ENCODE results near the gene HHLA2.

The HHLA2 gene

DNA sequence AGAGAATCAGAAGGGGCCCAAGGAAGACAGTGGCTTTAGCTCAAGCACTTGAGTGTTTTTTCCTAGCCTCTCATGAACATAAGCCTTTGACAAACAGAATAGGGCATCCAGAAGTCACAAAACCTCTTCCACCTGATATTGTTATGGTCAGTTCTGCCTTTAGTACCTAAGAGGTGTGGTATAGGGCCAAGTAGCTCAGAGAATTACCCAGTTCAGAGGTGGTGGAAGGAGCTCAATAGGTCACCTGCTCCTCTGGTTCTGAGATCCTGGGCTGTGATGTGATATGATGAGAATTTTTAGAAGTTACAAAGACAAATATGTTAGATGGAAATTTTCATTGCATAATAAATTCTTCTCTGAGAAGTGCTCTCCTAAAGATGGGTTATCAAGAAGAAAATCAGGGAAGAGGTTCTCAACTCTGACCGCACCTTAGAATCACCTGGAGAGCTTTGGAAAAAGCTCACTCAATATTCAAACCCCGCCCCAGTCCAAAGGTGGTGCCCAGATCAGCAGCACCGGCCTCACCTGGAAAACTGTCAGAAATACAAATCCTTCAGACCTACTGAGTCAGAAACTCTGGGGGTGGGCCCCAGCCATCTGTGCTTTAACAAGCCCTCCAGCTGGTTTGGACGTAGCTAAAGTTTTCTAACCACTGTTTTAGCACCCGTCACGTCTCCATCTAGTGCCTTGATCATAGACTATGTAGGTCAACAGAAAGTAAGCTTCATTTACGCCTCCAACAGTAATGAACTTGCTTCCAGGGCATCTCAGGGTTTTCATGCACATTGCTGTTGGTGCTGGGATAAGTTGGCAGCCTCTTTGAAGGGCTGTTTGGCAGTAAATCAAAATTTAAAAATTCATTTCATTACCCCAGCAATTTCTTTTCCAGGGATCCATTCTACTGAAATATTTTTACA lies 112.8 kb downstream of the HHLA2 start:
- Histone ChIP-seq H3K9me3 (ENCODE audit: insufficient read depth, low read depth, low read length) (no peaks in the 10 kb centered on the region), H3K36me3 (ENCODE audit: insufficient read depth, low read length) (no peaks in the 10 kb centered on the region), H3K4me1 (ENCODE audit: insufficient read depth, low read length) (peaks cover 10% of the 10 kb centered on the region), H3K9ac (ENCODE audit: low read depth, low read length) (no peak overlapping the region), H3K27me3 (ENCODE audit: insufficient read depth, low read length) (no peaks in the 10 kb centered on the region), H3K27ac (ENCODE audit: low read depth, low read length) (no peak overlapping the region), H3K4me3 (ENCODE audit: low read length) (no peak overlapping the region)
- WGBS, result 92% methylated on average over 7 of the region's 7 CpGs

DNA sequence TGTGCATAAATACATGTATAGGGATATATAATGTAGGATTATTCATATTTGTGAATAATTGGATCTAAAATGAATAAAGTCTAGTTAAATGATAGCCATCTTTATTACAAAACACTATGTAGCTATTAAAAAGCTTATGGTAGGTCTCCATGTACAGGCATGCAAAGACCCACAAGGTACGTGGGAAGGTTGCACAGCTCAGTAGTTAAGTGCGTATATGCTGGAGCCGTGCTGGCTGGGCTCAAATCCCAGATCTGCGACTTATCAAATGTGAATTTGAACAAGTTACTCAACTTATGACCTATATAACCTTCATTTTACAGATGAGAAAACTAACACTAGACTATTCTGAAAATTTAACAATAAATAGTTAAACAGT lies 113.4 kb downstream of the HHLA2 start:
- Histone ChIP-seq H3K4me3 (ENCODE audit: low read length) (no peak overlapping the region), H3K27ac (ENCODE audit: low read depth, low read length) (no peak overlapping the region), H3K4me1 (ENCODE audit: insufficient read depth, low read length) (peaks cover 10% of the 10 kb centered on the region), H3K36me3 (ENCODE audit: insufficient read depth, low read length) (no peaks in the 10 kb centered on the region), H3K27me3 (ENCODE audit: insufficient read depth, low read length) (no peaks in the 10 kb centered on the region), H3K9me3 (ENCODE audit: insufficient read depth, low read depth, low read length) (no peaks in the 10 kb centered on the region), H3K9ac (ENCODE audit: low read depth, low read length) (no peak overlapping the region)
- 95% methylated on average over 4 of the region's 4 CpGs for WGBS

DNA sequence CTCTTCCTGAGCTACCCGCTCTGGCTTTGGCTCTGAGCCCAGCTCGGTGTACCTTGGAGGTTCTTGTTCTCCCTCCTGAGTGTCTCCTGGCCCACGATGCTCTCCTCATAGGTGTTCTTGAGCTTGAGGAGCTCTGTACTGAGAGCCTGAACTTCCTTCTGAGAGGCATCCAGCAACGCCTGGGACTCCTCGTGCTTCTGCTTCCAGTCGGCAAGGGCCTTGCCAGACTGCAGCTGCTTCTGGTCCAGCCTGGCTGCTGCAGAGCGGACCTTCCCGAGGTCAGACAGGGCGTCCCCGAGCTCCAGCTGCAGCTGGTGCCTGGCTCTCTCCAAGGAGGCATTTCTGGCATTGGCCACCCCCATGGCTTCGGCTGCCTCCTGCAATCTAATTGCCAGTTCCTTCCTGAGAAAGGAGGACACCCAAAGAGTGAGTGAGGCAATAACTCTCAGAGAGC lies 114.2 kb downstream of the HHLA2 start:
- Histone ChIP-seq H3K36me3 (ENCODE audit: insufficient read depth, low read length) (no peaks in the 10 kb centered on the region), H3K27ac (ENCODE audit: low read depth, low read length) (no peak overlapping the region), H3K9ac (ENCODE audit: low read depth, low read length) (no peak overlapping the region), H3K4me3 (ENCODE audit: low read length) (no peak overlapping the region), H3K27me3 (ENCODE audit: insufficient read depth, low read length) (no peaks in the 10 kb centered on the region), H3K9me3 (ENCODE audit: insufficient read depth, low read depth, low read length) (no peaks in the 10 kb centered on the region), H3K4me1 (ENCODE audit: insufficient read depth, low read length) (peaks cover 10% of the 10 kb centered on the region)
- WGBS, result 95% methylated on average over 11 of the region's 11 CpGs

DNA sequence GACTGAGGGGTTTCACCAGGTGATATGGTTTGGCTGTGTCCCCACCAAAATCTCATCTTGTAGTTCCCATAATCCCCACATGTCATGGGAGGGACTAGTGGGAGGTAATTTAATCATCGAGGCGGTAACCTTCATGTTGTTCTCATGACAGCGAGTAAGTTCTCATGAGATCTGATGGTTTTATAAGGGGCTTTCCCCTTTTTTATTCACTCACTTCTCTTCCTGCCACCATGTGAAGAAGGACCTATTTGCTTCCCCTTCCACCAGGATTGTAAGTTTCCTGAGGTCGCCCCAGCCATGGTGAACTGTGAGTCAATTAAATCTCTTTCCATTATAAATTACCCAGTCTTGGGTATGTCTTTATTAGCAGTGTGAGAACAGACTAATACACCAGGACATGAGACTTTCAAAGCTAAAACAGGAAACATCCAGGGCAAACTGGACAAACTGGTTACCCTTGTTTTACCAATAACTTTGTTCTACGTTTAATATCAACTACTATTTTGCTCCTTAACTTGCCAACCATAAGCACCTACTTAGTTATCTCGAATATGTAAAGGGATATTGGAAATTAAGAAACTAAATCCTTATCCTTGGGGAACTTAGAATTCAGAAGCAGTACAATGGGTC lies 115.9 kb downstream of the HHLA2 start:
- no peak overlapping the region for H3K27ac ChIP-seq (ENCODE audit: low read depth, low read length)
- WGBS, result 97% methylated on average over 4 of the region's 6 CpGs

DNA sequence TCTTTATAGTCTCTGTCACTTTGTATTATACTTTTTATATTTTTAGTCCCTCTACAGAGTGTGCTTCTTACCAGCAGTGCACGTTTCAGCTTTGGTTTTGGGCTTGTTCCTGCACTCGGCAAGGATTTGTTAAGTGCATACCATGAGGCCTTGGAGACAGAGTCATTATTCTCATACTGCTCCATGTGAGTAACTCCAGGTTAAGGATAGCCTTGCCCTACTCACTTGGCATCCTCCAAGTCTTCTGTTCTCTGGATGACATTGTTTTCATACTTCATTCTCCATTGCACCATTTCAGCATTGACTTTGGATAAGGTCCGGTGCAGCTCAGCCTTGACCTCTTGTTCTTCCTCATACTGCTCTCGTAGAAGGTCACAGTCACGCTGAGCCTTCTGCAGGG lies 117.7 kb downstream of the HHLA2 start:
- no peaks in the 10 kb centered on the region for H3K9me3 ChIP-seq (ENCODE audit: insufficient read depth, low read depth, low read length)
- H3K4me1 ChIP-seq (ENCODE audit: insufficient read depth, low read length), result no peaks in the 10 kb centered on the region
- no peaks in the 10 kb centered on the region for H3K36me3 ChIP-seq (ENCODE audit: insufficient read depth, low read length)
- 93% methylated on average over 5 of the region's 5 CpGs for WGBS
- H3K9ac ChIP-seq (ENCODE audit: low read depth, low read length), result no peak overlapping the region
- H3K27ac ChIP-seq (ENCODE audit: low read depth, low read length), result no peak overlapping the region
- no peak overlapping the region for H3K4me3 ChIP-seq (ENCODE audit: low read length)
- no peaks in the 10 kb centered on the region for H3K27me3 ChIP-seq (ENCODE audit: insufficient read depth, low read length)

More for the DNA sequence above, 115.9 kb downstream of the HHLA2 start:
- no peaks in the 10 kb centered on the region for H3K27me3 ChIP-seq (ENCODE audit: insufficient read depth, low read length)
- peaks cover 5% of the 10 kb centered on the region for H3K4me1 ChIP-seq (ENCODE audit: insufficient read depth, low read length)
- H3K9ac ChIP-seq (ENCODE audit: low read depth, low read length), result no peak overlapping the region
- no peak overlapping the region for H3K4me3 ChIP-seq (ENCODE audit: low read length)
- no peaks in the 10 kb centered on the region for H3K9me3 ChIP-seq (ENCODE audit: insufficient read depth, low read depth, low read length)
- no peaks in the 10 kb centered on the region for H3K36me3 ChIP-seq (ENCODE audit: insufficient read depth, low read length)

DNA sequence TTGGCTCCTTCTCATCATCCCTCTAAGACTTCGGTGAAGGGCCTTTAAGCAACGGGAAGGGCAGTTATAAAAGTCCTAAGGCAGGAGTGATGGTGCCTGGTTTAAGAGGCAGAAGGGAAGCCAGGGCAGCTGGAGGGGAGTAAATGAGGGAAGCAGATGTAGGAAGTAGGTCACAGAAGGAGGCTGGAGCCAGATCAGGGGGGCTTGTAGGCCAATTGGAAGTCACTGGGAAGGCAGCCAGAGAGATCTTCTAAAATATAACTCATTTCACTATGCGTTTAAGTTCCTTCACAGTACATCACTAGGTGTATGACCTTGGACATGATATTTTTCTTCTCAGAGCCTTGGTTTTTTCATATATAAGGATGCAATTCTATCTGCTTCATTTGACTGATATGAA lies 119.3 kb downstream of the HHLA2 start:
- Histone ChIP-seq H3K36me3 (ENCODE audit: insufficient read depth, low read length) (no peaks in the 10 kb centered on the region), H3K4me1 (ENCODE audit: insufficient read depth, low read length) (no peaks in the 10 kb centered on the region), H3K9ac (ENCODE audit: low read depth, low read length) (no peak overlapping the region), H3K27ac (ENCODE audit: low read depth, low read length) (no peak overlapping the region), H3K9me3 (ENCODE audit: insufficient read depth, low read depth, low read length) (no peaks in the 10 kb centered on the region), H3K4me3 (ENCODE audit: low read length) (no peak overlapping the region), H3K27me3 (ENCODE audit: insufficient read depth, low read length) (no peaks in the 10 kb centered on the region)
- 96% methylated on average over 3 of the region's 3 CpGs for WGBS

DNA sequence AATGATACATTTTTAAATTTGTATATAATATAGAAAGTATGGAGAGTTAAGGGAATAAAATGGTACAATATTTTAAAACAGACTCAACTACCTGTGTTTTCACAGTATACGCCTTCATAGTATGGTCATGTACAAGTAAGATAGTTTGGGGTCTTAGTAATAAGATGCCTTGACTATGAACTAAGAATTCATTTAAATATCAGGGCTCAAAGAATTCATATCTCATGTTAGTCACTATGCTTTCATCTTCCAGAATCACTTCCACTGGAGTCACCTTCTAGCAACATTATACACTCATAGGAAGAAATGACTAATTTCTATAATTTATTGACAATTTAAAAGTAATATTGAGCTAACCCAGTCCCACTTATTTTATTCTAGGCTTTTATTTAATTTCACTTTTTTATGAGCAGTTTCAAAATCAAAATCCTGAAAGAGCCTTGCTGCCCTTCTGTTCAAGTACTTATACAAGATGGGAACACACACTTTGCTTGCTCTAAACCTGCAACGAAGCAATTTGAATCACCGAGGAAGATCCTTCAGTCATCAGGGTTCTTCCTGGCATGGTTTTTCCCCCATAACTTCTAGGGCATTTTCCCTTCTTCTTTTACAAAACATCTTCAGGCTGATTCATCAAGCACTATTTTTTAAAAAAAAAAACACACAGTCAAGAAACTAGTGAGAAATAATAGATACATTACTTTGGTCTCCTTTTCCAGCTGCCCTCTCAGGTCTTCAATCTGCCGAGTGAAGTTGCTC lies 119.9 kb downstream of the HHLA2 start:
- 97% methylated on average over 3 of the region's 4 CpGs for WGBS
- Histone ChIP-seq H3K27ac (ENCODE audit: low read depth, low read length) (no peak overlapping the region), H3K9me3 (ENCODE audit: insufficient read depth, low read depth, low read length) (no peaks in the 10 kb centered on the region), H3K27me3 (ENCODE audit: insufficient read depth, low read length) (no peaks in the 10 kb centered on the region), H3K4me3 (ENCODE audit: low read length) (no peak overlapping the region), H3K9ac (ENCODE audit: low read depth, low read length) (no peak overlapping the region), H3K36me3 (ENCODE audit: insufficient read depth, low read length) (no peaks in the 10 kb centered on the region), H3K4me1 (ENCODE audit: insufficient read depth, low read length) (no peaks in the 10 kb centered on the region)

DNA sequence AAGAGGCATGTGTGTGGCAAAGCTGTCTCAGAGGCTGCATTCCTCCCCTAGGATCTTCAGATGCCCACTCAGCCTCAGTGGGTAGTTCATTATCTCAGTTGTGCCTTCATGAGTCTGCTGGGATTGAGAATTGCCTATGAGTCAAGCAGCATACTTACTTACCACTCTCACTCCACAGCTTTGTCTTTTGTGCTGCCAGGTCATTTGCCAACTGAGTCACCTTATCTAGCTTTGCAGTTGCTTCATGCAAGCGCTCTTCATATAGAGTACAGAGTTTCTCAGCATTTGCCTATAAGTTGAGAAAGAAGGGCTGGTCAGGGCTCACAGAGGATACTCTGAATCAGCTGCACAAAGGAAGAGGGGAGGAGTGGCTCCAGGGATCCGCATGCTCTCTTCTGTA lies 124.6 kb downstream of the HHLA2 start:
- Histone ChIP-seq H3K27ac (ENCODE audit: low read depth, low read length) (no peak overlapping the region), H3K4me1 (ENCODE audit: insufficient read depth, low read length) (no peaks in the 10 kb centered on the region), H3K4me3 (ENCODE audit: low read length) (no peak overlapping the region), H3K9me3 (ENCODE audit: insufficient read depth, low read depth, low read length) (no peaks in the 10 kb centered on the region), H3K36me3 (ENCODE audit: insufficient read depth, low read length) (no peaks in the 10 kb centered on the region), H3K27me3 (ENCODE audit: insufficient read depth, low read length) (no peaks in the 10 kb centered on the region), H3K9ac (ENCODE audit: low read depth, low read length) (no peak overlapping the region)
- 100% methylated on average over 2 of the region's 2 CpGs for WGBS
